Measurements from ENCODE around the gene PPP2R3C.
"Not testable (repeated sequence)": the region's sequence is repeated elsewhere in the genome, so short reads cannot be mapped to it uniquely, and the experiment has no call there.

The PPP2R3C gene

GRCh38 chr14:35124127-35124526 is 2.3 kb upstream of the PPP2R3C start:
- no peak for DNase-seq (ENCODE audit: low spot score)

DNA sequence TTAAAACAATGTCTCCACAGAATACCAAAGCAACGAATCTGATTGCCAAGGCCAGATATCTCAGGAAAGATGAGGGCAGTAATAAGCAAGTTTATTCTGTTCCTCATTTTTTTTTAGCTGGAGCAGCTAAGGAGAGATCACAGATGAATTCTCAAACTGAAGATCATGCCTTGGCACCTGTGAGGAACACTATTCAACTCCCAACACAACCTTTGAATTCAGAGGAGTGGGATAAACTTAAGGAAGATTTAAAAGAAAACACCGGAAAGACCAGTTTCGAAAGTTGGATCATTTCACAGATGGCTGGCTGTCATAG is 1.6 kb upstream of the PPP2R3C start:
- no peak for DNase-seq (ENCODE audit: low spot score)

DNA sequence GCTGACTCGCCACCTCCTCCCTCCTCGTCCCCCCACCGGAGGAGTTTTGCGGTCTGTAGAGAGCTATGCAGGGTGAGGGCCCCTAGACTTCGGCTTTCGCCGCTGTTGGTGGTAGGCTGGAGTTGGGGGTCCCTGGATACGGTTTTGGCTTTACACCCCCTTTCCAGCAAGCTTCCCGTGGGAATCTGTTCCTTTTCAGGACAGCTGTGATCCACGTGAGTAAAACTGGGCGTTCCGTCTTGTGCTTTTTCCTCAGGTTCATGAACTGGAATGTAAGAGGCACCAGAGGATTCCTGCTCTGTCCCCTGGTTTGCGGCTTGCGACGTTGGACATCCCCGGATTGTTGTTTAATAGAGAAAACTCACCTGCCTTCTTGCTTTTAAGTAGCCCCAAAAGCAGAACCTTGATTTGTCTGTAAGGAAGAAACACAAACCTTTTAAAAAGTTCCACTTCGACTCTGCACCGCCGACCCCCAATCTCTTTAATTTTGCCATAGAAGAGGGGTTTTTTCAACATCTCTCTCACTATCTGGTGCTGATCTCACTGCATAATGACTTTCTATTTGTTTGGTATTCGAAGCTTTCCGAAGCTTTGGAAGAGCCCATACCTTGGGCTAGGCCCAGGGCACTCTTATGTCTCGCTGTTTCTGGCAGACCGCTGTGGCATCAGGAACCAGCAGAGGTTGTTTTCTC is 1.1 kb upstream of the PPP2R3C start:
- no peak for DNase-seq (ENCODE audit: low spot score)

- no peak for DNase-seq (ENCODE audit: low spot score)
Measured at GRCh38 chr14:35121026-35121886, 534 bp downstream of the PPP2R3C start.

DNA sequence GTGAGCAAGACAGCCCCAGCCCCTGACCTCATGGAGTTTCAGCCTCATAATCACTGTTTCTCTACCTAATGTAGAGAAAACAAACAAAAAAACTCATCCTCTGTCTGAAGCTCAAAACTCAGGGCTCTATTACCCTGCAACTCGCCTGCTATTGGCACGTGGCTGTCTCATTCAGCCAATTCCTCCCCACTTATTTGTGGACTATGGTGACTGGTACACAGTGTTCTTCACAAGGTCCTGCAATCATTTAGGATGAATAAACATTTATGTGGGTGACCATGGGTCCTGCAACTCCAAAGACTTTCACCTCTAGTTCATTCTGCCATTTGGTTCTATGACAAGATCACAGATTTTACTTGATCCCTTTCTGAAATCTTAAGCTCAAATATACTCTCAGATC is 4.7 kb downstream of the PPP2R3C start:
- DNase-seq (ENCODE audit: low spot score) = no peak

- no peak for DNase-seq (ENCODE audit: low spot score)
Measured at GRCh38 chr14:35116242-35116641, 5.5 kb downstream of the PPP2R3C start.

DNA sequence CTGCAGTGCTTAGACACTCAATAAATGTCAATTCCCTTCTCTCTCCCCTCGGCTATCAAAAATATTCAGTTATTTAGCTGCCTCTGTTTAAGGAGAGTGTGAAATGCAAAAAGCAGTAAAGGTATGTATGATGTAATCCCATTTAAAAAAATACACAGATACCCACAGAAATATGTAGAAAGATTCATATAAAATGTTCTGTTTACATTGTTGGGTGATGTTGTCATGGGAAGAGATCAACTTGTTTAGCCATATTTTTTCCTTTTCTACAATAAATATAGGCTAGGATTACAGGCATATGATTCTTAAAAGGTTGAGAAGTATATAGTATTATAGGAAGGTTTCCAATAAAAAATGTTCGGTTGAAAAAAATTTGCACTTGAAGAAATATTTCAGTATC is 7.8 kb downstream of the PPP2R3C start:
- no peak for DNase-seq (ENCODE audit: low spot score)

GRCh38 chr14:35113308-35113950 is 8.4 kb downstream of the PPP2R3C start:
- no peak for DNase-seq (ENCODE audit: low spot score)

DNA sequence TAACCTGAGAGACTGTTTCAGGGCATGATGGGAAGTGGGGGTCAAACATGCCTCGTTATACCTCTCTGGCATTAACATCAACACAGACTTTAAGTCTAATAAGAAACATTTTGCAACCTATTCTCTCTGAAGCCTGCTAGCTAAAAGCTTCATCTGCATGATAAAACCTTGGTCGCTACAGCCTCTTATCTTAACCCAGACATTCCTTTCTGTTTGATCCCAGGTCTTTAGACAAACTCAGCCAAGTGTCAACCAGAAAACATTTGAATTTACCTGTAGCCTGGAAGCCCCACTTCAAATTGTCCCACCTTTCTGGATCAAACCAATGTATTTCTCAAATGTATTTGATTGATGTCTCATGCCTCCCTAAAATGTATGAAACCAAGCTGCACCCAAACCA is 9.1 kb downstream of the PPP2R3C start:
- no peak for DNase-seq (ENCODE audit: low spot score)

- no peak for DNase-seq (ENCODE audit: low spot score)
Measured at GRCh38 chr14:35107866-35108265, 13.9 kb downstream of the PPP2R3C start.

DNA sequence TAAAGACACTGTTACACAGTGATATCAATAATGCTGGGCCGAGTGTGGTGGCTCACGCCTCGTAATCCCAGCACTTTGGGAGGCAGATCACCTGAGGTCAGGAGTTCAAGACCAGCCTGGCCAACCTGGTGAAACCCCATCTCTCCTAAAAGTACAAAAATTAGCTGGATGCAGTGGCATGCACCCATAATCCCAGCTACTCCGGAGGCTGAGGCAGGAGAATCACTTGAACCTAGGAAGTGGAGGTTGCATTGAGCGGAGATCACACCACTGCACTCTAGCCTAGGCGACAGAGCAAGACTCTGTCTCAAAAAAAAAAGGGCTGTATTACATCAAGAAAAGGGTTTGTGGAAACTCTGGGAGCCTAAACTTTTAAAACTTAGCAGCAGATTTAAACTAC is 27.1 kb downstream of the PPP2R3C start:
- DNase-seq (ENCODE audit: low spot score) = not testable (repeated sequence)

GRCh38 chr14:35088514-35088913 is 33.3 kb downstream of the PPP2R3C start:
- no peak for DNase-seq (ENCODE audit: low spot score)

GRCh38 chr14:35085441-35085840 is 36.3 kb downstream of the PPP2R3C start:
- no peak for DNase-seq (ENCODE audit: low spot score)

GRCh38 chr14:35083530-35084150 is 38.1 kb downstream of the PPP2R3C start:
- no peak for DNase-seq (ENCODE audit: low spot score)

DNA sequence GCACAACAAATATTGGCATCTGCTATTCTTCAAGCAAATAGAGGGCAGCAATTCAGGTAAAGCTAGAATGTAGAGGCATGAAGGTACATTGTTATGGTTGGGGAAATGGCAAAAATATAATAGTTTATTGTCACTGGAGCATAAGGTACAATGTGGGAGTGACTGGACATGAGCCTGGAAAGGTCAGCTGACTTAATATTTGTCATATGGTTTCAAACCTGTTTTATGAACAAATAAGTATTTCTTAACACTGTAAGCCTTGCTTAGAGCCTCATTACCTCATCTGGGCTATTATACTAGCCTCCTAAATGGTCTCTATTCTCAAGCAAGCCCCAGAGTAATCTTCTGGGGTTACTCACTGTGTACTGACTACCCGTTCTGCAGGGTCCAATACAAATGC is 42.0 kb downstream of the PPP2R3C start:
- DNase-seq (ENCODE audit: low spot score) = no peak

DNA sequence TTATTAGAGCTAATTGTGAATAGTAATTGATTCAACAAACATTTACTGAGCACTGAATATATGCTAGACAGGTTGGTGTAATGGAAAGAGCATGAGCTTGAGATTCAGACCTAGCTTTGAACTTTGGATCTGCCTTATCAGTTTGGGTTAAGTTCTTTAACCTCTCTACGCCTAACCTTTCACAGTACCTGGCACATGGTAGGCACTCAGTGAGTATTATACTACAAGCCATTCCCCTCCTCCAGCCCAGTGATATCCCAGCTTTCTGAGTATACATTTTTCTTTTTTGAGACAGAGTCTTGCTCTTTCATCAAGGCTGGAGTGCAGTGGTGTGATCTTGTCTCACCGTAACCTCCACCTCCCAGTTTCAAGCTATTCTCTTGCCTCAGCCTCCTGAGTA is 43.7 kb downstream of the PPP2R3C start:
- no peak for DNase-seq (ENCODE audit: low spot score)

DNA sequence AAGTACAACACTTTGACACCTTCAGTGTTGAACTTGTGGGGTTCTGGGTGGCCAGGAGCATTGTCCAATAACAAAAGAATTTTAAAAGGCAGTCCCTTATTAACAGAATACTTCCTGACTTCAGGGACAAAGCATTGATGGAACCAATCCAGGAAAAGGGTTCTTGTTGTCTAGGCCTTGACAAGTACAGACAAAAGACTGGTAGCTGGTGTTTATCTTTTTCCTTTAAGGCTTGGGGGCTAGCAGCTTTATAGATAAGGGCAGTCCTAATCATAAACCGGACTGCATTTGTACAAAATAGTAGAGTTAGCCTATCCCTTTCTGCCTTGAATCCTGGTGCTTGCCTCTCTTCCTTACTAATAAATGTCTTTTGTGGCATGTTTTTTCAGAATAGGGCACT is 48.3 kb downstream of the PPP2R3C start:
- no peak for DNase-seq (ENCODE audit: low spot score)

- DNase-seq (ENCODE audit: low spot score) = no peak
Measured at GRCh38 chr14:35072226-35072625, 49.6 kb downstream of the PPP2R3C start.

- DNase-seq (ENCODE audit: low spot score) = no peak
Measured at GRCh38 chr14:35068238-35069012, 53.4 kb downstream of the PPP2R3C start.

- DNase-seq (ENCODE audit: low spot score) = not testable (repeated sequence)
Measured at GRCh38 chr14:35065731-35066130, 56.1 kb downstream of the PPP2R3C start.

DNA sequence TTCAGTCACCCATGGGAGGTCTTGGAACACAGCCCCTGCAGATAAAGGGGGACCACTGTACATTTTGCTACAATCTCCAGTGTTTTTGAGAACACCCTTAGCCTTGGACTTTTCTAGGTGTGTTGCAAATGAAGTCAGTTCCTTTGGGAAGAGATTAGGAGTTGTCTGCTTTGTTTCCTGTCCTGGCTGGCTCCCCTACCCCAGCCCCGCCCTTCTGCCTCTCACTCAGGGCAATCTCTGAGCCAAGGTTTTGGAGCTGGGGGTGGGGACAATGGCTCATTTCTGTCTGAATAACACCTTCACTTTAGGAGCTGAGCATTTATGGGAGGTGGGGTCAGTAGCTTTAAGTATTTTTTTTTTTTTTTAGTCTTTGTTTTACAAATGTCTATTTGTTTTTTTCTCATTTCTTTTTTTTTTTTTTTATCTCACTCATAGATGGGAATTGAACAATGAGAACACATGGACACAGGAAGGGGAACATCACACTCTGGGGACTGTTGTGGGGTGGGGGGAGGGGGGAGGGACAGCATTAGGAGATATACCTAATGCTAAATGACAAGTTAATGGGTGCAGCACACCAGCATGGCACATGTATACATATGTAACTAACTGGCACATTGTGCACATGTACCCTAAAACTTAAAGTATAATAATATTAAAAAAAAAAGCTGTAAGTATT is 60.5 kb downstream of the PPP2R3C start:
- not testable (repeated sequence) for DNase-seq (ENCODE audit: low spot score)

All from cerebellar cortex (tissue), 1 donor.